HCT116 (cell line): ENCODE results near the gene TSPOAP1. TPM values are rescaled to one million over a fixed set of nuclear protein-coding genes. Genes with fewer than 3 reads are reported as not detected.

Experiments used
- ATAC-seq: fragments of 200-7000 bp; cut with Tn5 transposase; 2 replicates; pipeline ENCODE4 v1.9.1; 2020; ENCODE audit warnings: mild to moderate bottlenecking, moderate library complexity
- BruUV-seq: library from RNA; stranded (reverse); fragments of 400-500 nt; replicated peaks from 2 replicates; lab custom pipeline; 2021; lab: Mats Ljungman, UMichigan
- CTCF ChIA-PET: fragments of 300-600 bp; sonication (Branson Sonifier 250); formaldehyde crosslinking; loops from one replicate; lab custom pipeline; 2021; ENCODE audit warnings: antibody characterized with exemption; lab: Charles Lee
- POLR2A ChIA-PET: fragments of 300-600, 350-600 bp; sonication (Branson Sonifier 250); formaldehyde crosslinking; loops from one replicate; lab custom pipeline; 2021; ENCODE audit warnings: antibody characterized with exemption; lab: Charles Lee
- RAD21 ChIA-PET, 2 experiments: fragments of 300-600 bp; sonication (Branson Sonifier 250); formaldehyde crosslinking; loops; one replicate each; lab custom pipeline; 2023; ENCODE audit warnings: low total read pairs in 2 of 2; ENCODE audit not compliant: uncharacterized antibody in 2 of 2, unreplicated experiment in 2 of 2, low non-redundant PET in 1 of 2; lab: Charles Lee
- DNase-seq: peaks from one replicate; pipeline ENCODE4 v3.0.0-alpha.2; 2010; ENCODE audit warnings: low read depth, low spot score
- H2AFZ ChIP-seq: fragments of 200-600 bp; shearing (Covaris generic), sonication (generic); 2 replicates; pipeline ENCODE4 v1.6.1; 2017; ENCODE audit warnings: low read depth, mixed run types, mixed read lengths, antibody characterized with exemption, low read length; ENCODE audit not compliant: poor library complexity, severe bottlenecking
- H3K27ac ChIP-seq: 2 replicates; pipeline ENCODE4 v1.5.1; 2012; ENCODE audit warnings: low read depth, low read length
- H3K27me3 ChIP-seq: fragments of 200-600 bp; sonication (generic); 2 replicates; pipeline ENCODE4 v1.6.1; 2016; ENCODE audit warnings: mixed run types, low read length, mixed read lengths; ENCODE audit not compliant: insufficient read depth
- H3K36me3 ChIP-seq, 2 experiments: fragments of 200-500 bp in 1 of 2; fragments of 200-600 bp in 1 of 2; sonication (Bioruptor generic) in 1 of 2; sonication (generic) in 1 of 2; 2 replicates each; pipeline versions ENCODE4 v1.5.1 to v1.6.1; 2014 to 2016; ENCODE audit warnings: low read length in 2 of 2, inconsistent platforms in 1 of 2, mixed read lengths in 1 of 2, mixed run types in 1 of 2; ENCODE audit not compliant: insufficient read depth in 2 of 2, control insufficient read depth in 1 of 2
- H3K4me1 ChIP-seq, 2 experiments: fragments of 200-600 bp in 1 of 2; sonication (generic) in 1 of 2; 2 replicates each; pipeline versions ENCODE4 v1.5.1 to v1.6.1; 2012 to 2017; ENCODE audit warnings: low read length in 2 of 2, inconsistent platforms in 1 of 2, mild to moderate bottlenecking in 1 of 2, mixed read lengths in 1 of 2, mixed run types in 1 of 2, moderate library complexity in 1 of 2; ENCODE audit not compliant: insufficient read depth in 2 of 2, control insufficient read depth in 1 of 2
- H3K4me2 ChIP-seq: fragments of 200-600 bp; sonication (generic); 2 replicates; pipeline ENCODE4 v1.6.1; 2017; ENCODE audit warnings: mixed run types, low read length, mixed read lengths
- H3K4me3 ChIP-seq, 2 experiments: fragments of 200-600 bp in 1 of 2; sonication (generic) in 1 of 2; replicated peaks in 1 of 2; 2 replicates each; pipeline ENCODE4 v1.5.1; 2011 to 2016; ENCODE audit warnings: low read length in 2 of 2, control low read depth in 1 of 2, low read depth in 1 of 2, mild to moderate bottlenecking in 1 of 2, mixed read lengths in 1 of 2, mixed run types in 1 of 2
- H3K79me2 ChIP-seq: fragments of 200-600 bp; sonication (generic); 2 replicates; pipeline ENCODE4 v1.6.1; 2017; ENCODE audit warnings: mild to moderate bottlenecking, mixed run types, low read length, moderate library complexity, mixed read lengths; ENCODE audit not compliant: insufficient read depth
- H3K9ac ChIP-seq: fragments of 200-600 bp; sonication (generic); 2 replicates; pipeline ENCODE4 v1.6.1; 2016; ENCODE audit warnings: low read length, mixed read lengths
- H3K9me2 ChIP-seq: fragments of 200-600 bp; sonication (generic), shearing (Covaris generic); 2 replicates; pipeline ENCODE4 v1.6.1; 2017; ENCODE audit warnings: mixed run types, mild to moderate bottlenecking, moderate library complexity; ENCODE audit not compliant: insufficient read depth
- H3K9me3 ChIP-seq, 2 experiments: fragments of 200-500 bp in 1 of 2; fragments of 200-600 bp in 1 of 2; sonication (Bioruptor generic) in 1 of 2; sonication (generic) in 1 of 2; 2 replicates each; pipeline ENCODE4 v1.6.1; 2014 to 2017; ENCODE audit warnings: low read length in 2 of 2, mixed read lengths in 2 of 2, inconsistent platforms in 1 of 2, low read depth in 1 of 2, mild to moderate bottlenecking in 1 of 2, mixed run types in 1 of 2, moderate library complexity in 1 of 2; ENCODE audit not compliant: control insufficient read depth in 1 of 2, insufficient read depth in 1 of 2
- H4K20me1 ChIP-seq: fragments of 200-600 bp; sonication (generic), shearing (Covaris generic); 2 replicates; pipeline ENCODE4 v1.6.1; 2017; ENCODE audit warnings: mixed run types, mild to moderate bottlenecking, moderate library complexity; ENCODE audit not compliant: insufficient read depth
- ATF3 ChIP-seq: IDR thresholded peaks from 2 replicates; pipeline ENCODE4 v1.6.1; 2012
- CBX3 ChIP-seq: IDR thresholded peaks from 2 replicates; pipeline ENCODE4 v1.6.1; 2012; ENCODE audit warnings: low read depth
- CTCF ChIP-seq, 3 experiments: fragments of 200-600 bp in 1 of 3; sonication (generic) in 1 of 3; IDR thresholded peaks in 2 of 3; conservative IDR thresholded peaks in 1 of 3; 2 replicates each; pipeline ENCODE4 v1.5.1; 2012 to 2017; ENCODE audit warnings: low read depth in 2 of 3, low read length in 2 of 3, antibody characterized with exemption in 1 of 3, borderline replicate concordance in 1 of 3, control low read depth in 1 of 3, mild to moderate bottlenecking in 1 of 3, mixed read lengths in 1 of 3, mixed run types in 1 of 3, moderate library complexity in 1 of 3; ENCODE audit not compliant: insufficient read depth in 1 of 3
- FOSL1 ChIP-seq: IDR thresholded peaks from 2 replicates; pipeline ENCODE4 v1.6.1; 2012; ENCODE audit warnings: low read depth
- JUND ChIP-seq: IDR thresholded peaks from 2 replicates; pipeline ENCODE4 v1.6.1; 2012
- POLR2A ChIP-seq: IDR thresholded peaks from 2 replicates; pipeline ENCODE4 v1.7.0; 2011; ENCODE audit warnings: borderline replicate concordance; ENCODE audit not compliant: insufficient read depth, insufficient read length; ENCODE audit errors: extremely low read depth
- POLR2AphosphoS5 ChIP-seq: IDR thresholded peaks from 2 replicates; pipeline ENCODE4 v1.6.1; 2011; ENCODE audit warnings: mild to moderate bottlenecking, low read depth, low read length, moderate library complexity
- RAD21 ChIP-seq: IDR thresholded peaks from 2 replicates; pipeline ENCODE4 v1.6.1; 2012; ENCODE audit warnings: low read depth, mild to moderate bottlenecking
- SIN3A ChIP-seq: IDR thresholded peaks from 2 replicates; pipeline ENCODE4 v1.6.1; 2012; ENCODE audit warnings: low read depth
- SP1 ChIP-seq: IDR thresholded peaks from 2 replicates; pipeline ENCODE4 v1.6.1; 2012; ENCODE audit warnings: low read depth
- TCF7L2 ChIP-seq: IDR thresholded peaks from 2 replicates; pipeline ENCODE4 v1.7.0; 2011; ENCODE audit warnings: borderline replicate concordance, inconsistent platforms; ENCODE audit not compliant: insufficient read depth, insufficient read length; ENCODE audit errors: extremely low read depth
- YY1 ChIP-seq: IDR thresholded peaks from 2 replicates; pipeline ENCODE4 v1.6.1; 2011; ENCODE audit warnings: low read length, low read depth, moderate library complexity, mild to moderate bottlenecking; ENCODE audit not compliant: insufficient replicate concordance; ENCODE audit errors: extremely low read depth
- ZFX ChIP-seq: fragments of 450-650 bp; IDR thresholded peaks from 2 replicates; pipeline ENCODE4 v1.6.1; 2017
- ZNF274 ChIP-seq: fragments of 200-500 bp; sonication (Bioruptor generic); IDR thresholded peaks from 2 replicates; pipeline ENCODE4 v1.6.1; 2014; ENCODE audit warnings: mild to moderate bottlenecking, low read depth, low read length, inconsistent platforms
- intact Hi-C: fragments of 100-400 bp; cut with micrococcal nuclease; formaldehyde crosslinking; loops from 2 replicates; pipeline ENCODE4 v1.10.0; 2022
- total RNA-seq: library from RNA; stranded (reverse); gene quantifications from one replicate; pipeline ENCODE4 v1.2.1, GENCODE V29; 2021; ENCODE audit not compliant: unreplicated experiment
- TF ChIP-seq, protein P1 (sequence below): IDR thresholded peaks from 2 replicates; pipeline ENCODE4 v1.6.1; 2012; ENCODE audit warnings: low read depth

Gene TSPOAP1
- total RNA-seq, 1 experiment from 2014 or later = 0.27 TPM

DNA sequence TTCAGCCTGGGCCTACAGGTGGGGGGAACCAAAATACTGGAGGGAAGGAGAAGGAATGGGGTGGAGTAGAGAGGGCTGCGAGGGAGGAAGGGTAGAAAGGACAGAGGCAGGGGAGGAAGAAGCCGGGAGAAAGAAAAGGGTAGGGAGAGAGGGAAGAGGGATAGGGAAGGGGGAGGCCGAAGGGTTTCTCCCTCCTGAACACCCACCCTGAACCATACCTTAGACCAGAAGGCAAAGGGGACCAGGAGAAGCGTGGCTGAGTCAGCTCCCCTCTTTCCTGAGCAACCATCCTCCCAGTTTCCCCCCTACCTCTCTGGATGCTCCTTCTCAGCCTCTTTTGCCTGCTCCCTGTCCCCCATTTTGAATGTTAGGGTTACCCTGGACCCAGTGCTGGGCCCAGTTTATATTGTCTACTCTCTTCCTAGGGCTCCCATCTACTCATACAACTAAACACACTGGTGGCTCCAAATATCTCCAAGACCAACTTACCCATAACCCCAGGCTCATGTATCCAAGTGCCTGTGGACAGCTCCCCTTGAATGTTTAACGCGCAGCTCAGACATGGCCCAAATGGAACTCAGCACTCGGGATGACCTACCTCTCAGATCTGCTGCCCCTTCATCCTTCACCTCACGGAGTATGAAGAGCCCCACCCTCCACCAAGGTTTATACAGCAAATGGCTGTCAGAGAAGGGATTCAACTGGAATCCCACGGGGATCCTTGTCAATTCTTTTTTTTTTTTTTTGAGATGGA lies 7.8 kb downstream of the TSPOAP1 start (continued):
- TF ChIP-seq YY1 (no peak), SIN3A (no peak), POLR2AphosphoS5 (no peak), JUND (no peak), FOSL1 (no peak), RAD21 (no peak), CBX3 (no peak), ZFX (no peak)

DNA sequence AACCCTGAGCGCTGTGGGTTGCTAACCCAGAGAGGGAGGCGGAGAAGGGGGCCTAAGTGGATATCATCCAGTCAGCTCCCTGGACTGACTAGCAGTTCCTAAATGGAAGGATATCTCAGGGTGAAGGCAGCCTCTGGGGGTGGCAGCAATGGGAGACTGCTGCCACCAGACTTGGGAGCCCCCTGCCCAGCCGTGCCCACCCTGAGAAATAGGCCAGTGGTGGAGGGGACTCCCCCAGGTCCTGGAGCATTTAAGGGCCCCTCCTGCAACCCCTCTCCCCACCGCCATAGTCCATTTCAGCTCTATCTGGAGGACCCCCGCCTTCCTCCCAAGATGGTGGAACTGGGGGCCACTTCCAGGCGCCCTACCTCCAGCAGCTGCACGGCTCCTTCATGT lies 8.4 kb downstream of the TSPOAP1 start:
- H3K9me3 ChIP-seq = no peaks in the 10 kb centered on the region
- H3K4me3 ChIP-seq = no peak overlapping the region
- ATAC-seq (no peak), DNase-seq (no peak)
- H2AFZ ChIP-seq = no peak overlapping the region
- intact Hi-C loops = no loop called here
- no TSS peak for BruUV-seq
- no peak for TF ChIP-seq ATF3
- TF ChIP-seq SP1 = no peak
- no peak for TF ChIP-seq CTCF (IDR thresholded peaks at IDR 0.05 in 2 of 3, conservative IDR thresholded peaks at IDR 0.05 in 1 of 3; ENCODE audit: borderline replicate concordance in 1 of 3, insufficient read depth in 1 of 3, low read depth in 2 of 3, low read length in 2 of 3)
- TF ChIP-seq, protein P1, sequence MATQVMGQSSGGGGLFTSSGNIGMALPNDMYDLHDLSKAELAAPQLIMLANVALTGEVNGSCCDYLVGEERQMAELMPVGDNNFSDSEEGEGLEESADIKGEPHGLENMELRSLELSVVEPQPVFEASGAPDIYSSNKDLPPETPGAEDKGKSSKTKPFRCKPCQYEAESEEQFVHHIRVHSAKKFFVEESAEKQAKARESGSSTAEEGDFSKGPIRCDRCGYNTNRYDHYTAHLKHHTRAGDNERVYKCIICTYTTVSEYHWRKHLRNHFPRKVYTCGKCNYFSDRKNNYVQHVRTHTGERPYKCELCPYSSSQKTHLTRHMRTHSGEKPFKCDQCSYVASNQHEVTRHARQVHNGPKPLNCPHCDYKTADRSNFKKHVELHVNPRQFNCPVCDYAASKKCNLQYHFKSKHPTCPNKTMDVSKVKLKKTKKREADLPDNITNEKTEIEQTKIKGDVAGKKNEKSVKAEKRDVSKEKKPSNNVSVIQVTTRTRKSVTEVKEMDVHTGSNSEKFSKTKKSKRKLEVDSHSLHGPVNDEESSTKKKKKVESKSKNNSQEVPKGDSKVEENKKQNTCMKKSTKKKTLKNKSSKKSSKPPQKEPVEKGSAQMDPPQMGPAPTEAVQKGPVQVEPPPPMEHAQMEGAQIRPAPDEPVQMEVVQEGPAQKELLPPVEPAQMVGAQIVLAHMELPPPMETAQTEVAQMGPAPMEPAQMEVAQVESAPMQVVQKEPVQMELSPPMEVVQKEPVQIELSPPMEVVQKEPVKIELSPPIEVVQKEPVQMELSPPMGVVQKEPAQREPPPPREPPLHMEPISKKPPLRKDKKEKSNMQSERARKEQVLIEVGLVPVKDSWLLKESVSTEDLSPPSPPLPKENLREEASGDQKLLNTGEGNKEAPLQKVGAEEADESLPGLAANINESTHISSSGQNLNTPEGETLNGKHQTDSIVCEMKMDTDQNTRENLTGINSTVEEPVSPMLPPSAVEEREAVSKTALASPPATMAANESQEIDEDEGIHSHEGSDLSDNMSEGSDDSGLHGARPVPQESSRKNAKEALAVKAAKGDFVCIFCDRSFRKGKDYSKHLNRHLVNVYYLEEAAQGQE = no peak
- TF ChIP-seq POLR2A = no peak
- TF ChIP-seq TCF7L2 = no peak
- TF ChIP-seq JUND = no peak
- no peak for TF ChIP-seq ZNF274
- TF ChIP-seq YY1 = no peak
- TF ChIP-seq ZFX = no peak
- no peak for TF ChIP-seq SIN3A
- no peaks in the 10 kb centered on the region for H3K9me2 ChIP-seq
- no peaks in the 10 kb centered on the region for H4K20me1 ChIP-seq
- no peak overlapping the region for H3K9ac ChIP-seq
- CTCF ChIA-PET = interaction anchor here (1.3 kb wide), 1 partner anchor 128 kb away, joined by 3 read pairs; no protein-coding TSS in a partner anchor
- no peak overlapping the region for H3K27ac ChIP-seq
- H3K79me2 ChIP-seq = no peaks in the 10 kb centered on the region
- H3K4me2 ChIP-seq = no peak overlapping the region
- no peaks in the 10 kb centered on the region for H3K36me3 ChIP-seq
- RAD21 ChIA-PET = no interaction called here
- POLR2A ChIA-PET = no interaction called here
- no peaks in the 10 kb centered on the region for H3K27me3 ChIP-seq
- peaks cover 8 to 17% of the 10 kb centered on the region in 2 experiments; a peak in 3 of 4 replicates for H3K4me1 ChIP-seq
